Neural cell (in vitro differentiated cells): ENCODE results near the gene GRIA3. TPM values are rescaled to one million over a fixed set of nuclear protein-coding genes. Genes with fewer than 3 reads are reported as not detected.

Experiments
- H2AFZ ChIP-seq: fragments of 200-600, 300-800 bp; sonication (generic), shearing (Covaris generic); 2 replicates; pipeline ENCODE4 v1.6.0; 2014; ENCODE audit warnings: low read depth, mild to moderate bottlenecking, antibody characterized with exemption, low read length, moderate library complexity
- H3F3A ChIP-seq: fragments of 200-600 bp; shearing (Covaris generic); 2 replicates; pipeline ENCODE4 v1.6.1; 2016; ENCODE audit warnings: mild to moderate bottlenecking, moderate library complexity, mixed read lengths, antibody characterized with exemption, low read length; ENCODE audit not compliant: insufficient read depth, poor library complexity, severe bottlenecking
- H3K27ac ChIP-seq: fragments of 200-600, 300-800 bp; sonication (generic), shearing (Covaris generic); 2 replicates; pipeline ENCODE4 v1.5.1; 2014; ENCODE audit warnings: mild to moderate bottlenecking, low read length, moderate library complexity
- H3K27me3 ChIP-seq: fragments of 300-800, 200-600 bp; sonication (generic), shearing (Covaris generic); 2 replicates; pipeline ENCODE4 v1.6.0; 2014; ENCODE audit warnings: mild to moderate bottlenecking, low read depth, low read length, moderate library complexity; ENCODE audit not compliant: insufficient read depth
- H3K36me3 ChIP-seq: fragments of 300-800, 200-600 bp; sonication (generic), shearing (Covaris generic); 2 replicates; pipeline ENCODE4 v1.5.1; 2014; ENCODE audit warnings: mild to moderate bottlenecking, antibody characterized with exemption, low read length, moderate library complexity; ENCODE audit not compliant: insufficient read depth
- H3K4me2 ChIP-seq: fragments of 300-800, 200-600 bp; sonication (generic), shearing (Covaris generic); 2 replicates; pipeline ENCODE4 v1.6.0; 2014; ENCODE audit warnings: mild to moderate bottlenecking, low read length
- H3K4me3 ChIP-seq: fragments of 300-800, 200-600 bp; sonication (generic), shearing (Covaris generic); 2 replicates; pipeline ENCODE4 v1.5.1; 2014; ENCODE audit warnings: mild to moderate bottlenecking, low read length, moderate library complexity
- H3K79me2 ChIP-seq: fragments of 200-600 bp; shearing (Covaris generic); replicated peaks from 2 replicates; pipeline ENCODE4 v1.6.0; 2014; ENCODE audit warnings: mild to moderate bottlenecking, low read length, moderate library complexity; ENCODE audit not compliant: insufficient read depth
- H3K9ac ChIP-seq: fragments of 300-800, 200-600 bp; sonication (generic), shearing (Covaris generic); 2 replicates; pipeline ENCODE4 v1.6.1; 2016; ENCODE audit warnings: mild to moderate bottlenecking, low read length, mixed read lengths
- H3K9me2 ChIP-seq: fragments of 200-600 bp; shearing (Covaris generic); 2 replicates; pipeline ENCODE4 v1.6.1; 2016; ENCODE audit warnings: mild to moderate bottlenecking, low read length, mixed read lengths; ENCODE audit not compliant: insufficient read depth
- H3K9me3 ChIP-seq: fragments of 200-600, 300-800 bp; sonication (generic), shearing (Covaris generic); 2 replicates; pipeline ENCODE4 v1.6.1; 2016; ENCODE audit warnings: mild to moderate bottlenecking, mixed run types, low read length, moderate library complexity, mixed read lengths
- H4K20me1 ChIP-seq: fragments of 200-600 bp; shearing (Covaris generic); 2 replicates; pipeline ENCODE4 v1.6.1; 2016; ENCODE audit warnings: mild to moderate bottlenecking, mixed run types; ENCODE audit not compliant: insufficient read depth
- EP300 ChIP-seq: fragments of 450-650 bp; conservative IDR thresholded peaks from 2 replicates; pipeline ENCODE4 v1.6.1; 2014; ENCODE audit warnings: antibody characterized with exemption, mild to moderate bottlenecking, moderate library complexity; ENCODE audit not compliant: poor library complexity, severe bottlenecking
- EZH2 ChIP-seq: fragments of 200-600, 300-800 bp; shearing (Covaris generic), sonication (generic); IDR thresholded peaks from 2 replicates; pipeline ENCODE4 v1.6.1; 2014; ENCODE audit warnings: antibody characterized with exemption, low read length, borderline replicate concordance, mild to moderate bottlenecking; ENCODE audit not compliant: insufficient read depth, poor library complexity, severe bottlenecking
- MXI1 ChIP-seq: fragments of 450-650 bp; conservative IDR thresholded peaks from 2 replicates; pipeline ENCODE4 v1.6.1; 2014; ENCODE audit warnings: antibody characterized with exemption, mild to moderate bottlenecking; ENCODE audit not compliant: poor library complexity, severe bottlenecking
- POLR2AphosphoS5 ChIP-seq: IDR thresholded peaks from 2 replicates; pipeline ENCODE4 v1.6.1; 2012
- RAD21 ChIP-seq: fragments of 450-650 bp; conservative IDR thresholded peaks from 2 replicates; pipeline ENCODE4 v1.6.1; 2014; ENCODE audit warnings: antibody characterized with exemption, mild to moderate bottlenecking, moderate library complexity
- SMC3 ChIP-seq: fragments of 450-650 bp; conservative IDR thresholded peaks from 2 replicates; pipeline ENCODE4 v1.6.1; 2014; ENCODE audit warnings: antibody characterized with exemption, mild to moderate bottlenecking, moderate library complexity; ENCODE audit not compliant: poor library complexity
- TAF1 ChIP-seq: IDR thresholded peaks from 2 replicates; pipeline ENCODE4 v1.6.1; 2012; ENCODE audit warnings: low read depth
- polyA plus RNA-seq: library from polyadenylated mRNA; depleted of rRNA; stranded (reverse); fragments of >200 nt; gene quantifications from 2 replicates; pipeline ENCODE4 v1.2.3, GENCODE V29; 2014
- TF ChIP-seq, protein P1 (sequence below): IDR thresholded peaks from 2 replicates; pipeline ENCODE4 v1.6.1; 2012; ENCODE audit warnings: borderline replicate concordance
- TF ChIP-seq, protein P2 (sequence below): fragments of 450-650 bp; IDR thresholded peaks from 2 replicates; pipeline ENCODE4 v1.5.1; 2014; ENCODE audit warnings: antibody characterized with exemption, mild to moderate bottlenecking, moderate library complexity; ENCODE audit not compliant: poor library complexity, severe bottlenecking

Gene GRIA3
- polyA plus RNA-seq, 1 donor from 2014 or later = 7.8 TPM

DNA sequence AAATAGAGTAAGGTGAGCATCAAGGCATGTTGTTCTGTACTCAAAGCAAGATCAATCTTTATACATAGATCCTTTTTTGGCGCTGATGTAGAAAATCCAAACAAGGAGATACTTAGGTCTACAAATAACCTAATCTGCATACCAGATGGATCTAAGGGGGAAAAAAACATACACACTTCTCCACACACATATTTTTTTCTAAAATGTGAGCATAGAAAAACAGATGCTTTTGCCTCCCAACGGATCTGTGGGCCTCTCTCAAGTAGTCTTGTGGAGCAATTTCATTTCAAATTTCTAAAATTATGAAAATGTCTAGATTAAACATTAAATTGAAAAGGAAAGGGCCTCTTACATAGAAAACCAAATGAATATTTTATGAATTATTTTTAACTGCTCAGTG, 166.1 kb downstream of the GRIA3 start:
- H4K20me1 ChIP-seq = no peaks in the 10 kb centered on the region
- no peak for TF ChIP-seq MXI1
- no peak for TF ChIP-seq SMC3
- TF ChIP-seq TAF1 = no peak
- TF ChIP-seq EZH2 = no peak
- TF ChIP-seq, protein P1, sequence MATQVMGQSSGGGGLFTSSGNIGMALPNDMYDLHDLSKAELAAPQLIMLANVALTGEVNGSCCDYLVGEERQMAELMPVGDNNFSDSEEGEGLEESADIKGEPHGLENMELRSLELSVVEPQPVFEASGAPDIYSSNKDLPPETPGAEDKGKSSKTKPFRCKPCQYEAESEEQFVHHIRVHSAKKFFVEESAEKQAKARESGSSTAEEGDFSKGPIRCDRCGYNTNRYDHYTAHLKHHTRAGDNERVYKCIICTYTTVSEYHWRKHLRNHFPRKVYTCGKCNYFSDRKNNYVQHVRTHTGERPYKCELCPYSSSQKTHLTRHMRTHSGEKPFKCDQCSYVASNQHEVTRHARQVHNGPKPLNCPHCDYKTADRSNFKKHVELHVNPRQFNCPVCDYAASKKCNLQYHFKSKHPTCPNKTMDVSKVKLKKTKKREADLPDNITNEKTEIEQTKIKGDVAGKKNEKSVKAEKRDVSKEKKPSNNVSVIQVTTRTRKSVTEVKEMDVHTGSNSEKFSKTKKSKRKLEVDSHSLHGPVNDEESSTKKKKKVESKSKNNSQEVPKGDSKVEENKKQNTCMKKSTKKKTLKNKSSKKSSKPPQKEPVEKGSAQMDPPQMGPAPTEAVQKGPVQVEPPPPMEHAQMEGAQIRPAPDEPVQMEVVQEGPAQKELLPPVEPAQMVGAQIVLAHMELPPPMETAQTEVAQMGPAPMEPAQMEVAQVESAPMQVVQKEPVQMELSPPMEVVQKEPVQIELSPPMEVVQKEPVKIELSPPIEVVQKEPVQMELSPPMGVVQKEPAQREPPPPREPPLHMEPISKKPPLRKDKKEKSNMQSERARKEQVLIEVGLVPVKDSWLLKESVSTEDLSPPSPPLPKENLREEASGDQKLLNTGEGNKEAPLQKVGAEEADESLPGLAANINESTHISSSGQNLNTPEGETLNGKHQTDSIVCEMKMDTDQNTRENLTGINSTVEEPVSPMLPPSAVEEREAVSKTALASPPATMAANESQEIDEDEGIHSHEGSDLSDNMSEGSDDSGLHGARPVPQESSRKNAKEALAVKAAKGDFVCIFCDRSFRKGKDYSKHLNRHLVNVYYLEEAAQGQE = no peak
- no peak for TF ChIP-seq RAD21
- TF ChIP-seq, protein P2, sequence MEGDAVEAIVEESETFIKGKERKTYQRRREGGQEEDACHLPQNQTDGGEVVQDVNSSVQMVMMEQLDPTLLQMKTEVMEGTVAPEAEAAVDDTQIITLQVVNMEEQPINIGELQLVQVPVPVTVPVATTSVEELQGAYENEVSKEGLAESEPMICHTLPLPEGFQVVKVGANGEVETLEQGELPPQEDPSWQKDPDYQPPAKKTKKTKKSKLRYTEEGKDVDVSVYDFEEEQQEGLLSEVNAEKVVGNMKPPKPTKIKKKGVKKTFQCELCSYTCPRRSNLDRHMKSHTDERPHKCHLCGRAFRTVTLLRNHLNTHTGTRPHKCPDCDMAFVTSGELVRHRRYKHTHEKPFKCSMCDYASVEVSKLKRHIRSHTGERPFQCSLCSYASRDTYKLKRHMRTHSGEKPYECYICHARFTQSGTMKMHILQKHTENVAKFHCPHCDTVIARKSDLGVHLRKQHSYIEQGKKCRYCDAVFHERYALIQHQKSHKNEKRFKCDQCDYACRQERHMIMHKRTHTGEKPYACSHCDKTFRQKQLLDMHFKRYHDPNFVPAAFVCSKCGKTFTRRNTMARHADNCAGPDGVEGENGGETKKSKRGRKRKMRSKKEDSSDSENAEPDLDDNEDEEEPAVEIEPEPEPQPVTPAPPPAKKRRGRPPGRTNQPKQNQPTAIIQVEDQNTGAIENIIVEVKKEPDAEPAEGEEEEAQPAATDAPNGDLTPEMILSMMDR = no peak
- no peak for TF ChIP-seq POLR2AphosphoS5
- no peak for TF ChIP-seq EP300
- H3K36me3 ChIP-seq = no peaks in the 10 kb centered on the region
- H3K9ac ChIP-seq = no peak overlapping the region
- no peaks in the 10 kb centered on the region for H3K9me3 ChIP-seq
- H3K4me2 ChIP-seq = no peak overlapping the region
- no peak overlapping the region for H3K4me3 ChIP-seq
- H3K27me3 ChIP-seq = no peaks in the 10 kb centered on the region
- no peak overlapping the region for H3K27ac ChIP-seq
- no peak overlapping the region for H2AFZ ChIP-seq
- no peaks in the 10 kb centered on the region for H3F3A ChIP-seq
- H3K79me2 ChIP-seq = no peaks in the 10 kb centered on the region
- H3K9me2 ChIP-seq = no peaks in the 10 kb centered on the region

DNA sequence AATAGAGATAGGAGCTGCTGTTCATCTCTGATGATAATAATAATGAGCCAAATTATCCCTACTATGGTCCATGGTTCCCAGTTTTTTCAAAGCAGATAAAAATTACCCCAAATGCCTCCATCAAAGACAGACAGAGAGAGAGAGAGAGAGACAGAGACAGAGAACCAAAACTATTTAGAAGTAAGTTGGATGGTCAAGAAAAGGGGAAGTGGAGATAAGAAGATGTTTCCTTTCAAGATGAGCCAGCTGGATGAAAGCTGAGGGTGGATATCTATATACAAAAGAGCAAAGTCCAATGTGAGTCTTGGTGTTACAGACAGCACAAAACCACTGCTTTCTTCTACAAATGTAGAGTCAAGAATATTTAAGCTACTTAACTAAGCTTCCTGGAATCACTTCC, 173.9 kb downstream of the GRIA3 start:
- Histone ChIP-seq H3K9me2 (no peaks in the 10 kb centered on the region), H3K9me3 (no peaks in the 10 kb centered on the region), H3K9ac (no peak overlapping the region), H3F3A (no peaks in the 10 kb centered on the region), H3K79me2 (no peaks in the 10 kb centered on the region), H3K4me2 (no peak overlapping the region), H3K4me3 (no peak overlapping the region), H3K27ac (no peak overlapping the region), H3K36me3 (no peaks in the 10 kb centered on the region), H2AFZ (no peak overlapping the region), H3K27me3 (no peaks in the 10 kb centered on the region), H4K20me1 (no peaks in the 10 kb centered on the region)
- TF ChIP-seq SMC3 (no peak), TAF1 (no peak), POLR2AphosphoS5 (no peak), EP300 (no peak), EZH2 (no peak), RAD21 (no peak), MXI1 (no peak)
- TF ChIP-seq, protein P1 = no peak
- TF ChIP-seq, protein P2 = no peak
